Measurements from ENCODE around the gene RYR3. TPM values are rescaled to one million over a fixed set of nuclear protein-coding genes. Genes with fewer than 3 reads are reported as not detected.

RYR3 gene
- polyA plus RNA-seq, 1 donor (not counting 4 experiments of a cell fraction or from before 2014, with no cell fraction given), result 0.04 TPM

GRCh38 chr15:33738941-33739664, 428.3 kb downstream of the RYR3 start:
- Histone ChIP-seq H3K9me3 (ENCODE audit: control insufficient read depth, low read depth, low read length) (no peaks in the 10 kb centered on the region), H3K4me1 (ENCODE audit: control insufficient read depth, extremely low read depth, insufficient read depth, low read length) (no peaks in the 10 kb centered on the region), H2AFZ (ENCODE audit: control insufficient read depth, low read length) (no peak overlapping the region), H4K20me1 (ENCODE audit: control insufficient read depth, extremely low read depth, insufficient read depth, low read length) (no peaks in the 10 kb centered on the region), H3K27ac (ENCODE audit: control insufficient read depth, insufficient read depth, low read length) (no peak overlapping the region), H3K9me1 (ENCODE audit: control insufficient read depth, extremely low read depth, insufficient read depth, low read length) (no peaks in the 10 kb centered on the region), H3K36me3 (ENCODE audit: control insufficient read depth in 2 of 2, extremely low read depth in 1 of 2, insufficient read depth in 2 of 2, low read length in 2 of 2) (no peaks in the 10 kb centered on the region), H3K9ac (ENCODE audit: control insufficient read depth, extremely low read depth, insufficient read depth, low read length) (no peak overlapping the region), H3K4me3 (ENCODE audit: control insufficient read depth in 2 of 3, extremely low read depth in 1 of 3, insufficient read depth in 2 of 3, low read depth in 1 of 3, low read length in 3 of 3) (no peak overlapping the region), H3K79me2 (ENCODE audit: control insufficient read depth, insufficient read depth, low read length) (no peaks in the 10 kb centered on the region), H3K4me2 (ENCODE audit: control insufficient read depth, extremely low read depth, insufficient read depth, low read depth, low read length) (no peak overlapping the region), H3K27me3 (ENCODE audit: control insufficient read depth, extremely low read depth, insufficient read depth, low read length) (no peaks in the 10 kb centered on the region)
- FAIRE-seq, result no peak
- TF ChIP-seq CTCF (optimal IDR thresholded peaks at IDR 0.05 in 1 of 3, IDR thresholded peaks at IDR 0.05 in 1 of 3, conservative IDR thresholded peaks at IDR 0.05 in 1 of 3; ENCODE audit: extremely low read depth in 1 of 3, insufficient read depth in 2 of 3, low read length in 3 of 3) (no peak), EZH2 (IDR thresholded peaks at IDR 0.05; ENCODE audit: low read length) (no peak)
- no peak for DNase-seq (ENCODE audit: low read depth, low spot score)
- dilution Hi-C loops (cut with MboI; ENCODE audit: extremely low pct_ligation_motif_present, low sequenced_read_pairs), result loop anchor here (25.0 kb wide), 1 partner anchor 223 kb away; the partner anchor contains the start of gene CHRM5

GRCh38 chr15:33742306-33742705, 431.5 kb downstream of the RYR3 start:
- Histone ChIP-seq H3K79me2 (ENCODE audit: control insufficient read depth, insufficient read depth, low read length) (no peaks in the 10 kb centered on the region), H3K4me2 (ENCODE audit: control insufficient read depth, extremely low read depth, insufficient read depth, low read depth, low read length) (no peak overlapping the region), H3K4me3 (ENCODE audit: control insufficient read depth in 2 of 3, extremely low read depth in 1 of 3, insufficient read depth in 2 of 3, low read depth in 1 of 3, low read length in 3 of 3) (no peak overlapping the region), H3K27ac (ENCODE audit: control insufficient read depth, insufficient read depth, low read length) (no peak overlapping the region), H3K36me3 (ENCODE audit: control insufficient read depth in 2 of 2, extremely low read depth in 1 of 2, insufficient read depth in 2 of 2, low read length in 2 of 2) (no peaks in the 10 kb centered on the region), H3K27me3 (ENCODE audit: control insufficient read depth, extremely low read depth, insufficient read depth, low read length) (no peaks in the 10 kb centered on the region), H4K20me1 (ENCODE audit: control insufficient read depth, extremely low read depth, insufficient read depth, low read length) (no peaks in the 10 kb centered on the region), H2AFZ (ENCODE audit: control insufficient read depth, low read length) (no peak overlapping the region), H3K9ac (ENCODE audit: control insufficient read depth, extremely low read depth, insufficient read depth, low read length) (no peak overlapping the region), H3K9me3 (ENCODE audit: control insufficient read depth, low read depth, low read length) (no peaks in the 10 kb centered on the region), H3K4me1 (ENCODE audit: control insufficient read depth, extremely low read depth, insufficient read depth, low read length) (no peaks in the 10 kb centered on the region), H3K9me1 (ENCODE audit: control insufficient read depth, extremely low read depth, insufficient read depth, low read length) (no peaks in the 10 kb centered on the region)
- TF ChIP-seq EZH2 (IDR thresholded peaks at IDR 0.05; ENCODE audit: low read length) (no peak), CTCF (optimal IDR thresholded peaks at IDR 0.05 in 1 of 3, IDR thresholded peaks at IDR 0.05 in 1 of 3, conservative IDR thresholded peaks at IDR 0.05 in 1 of 3; ENCODE audit: extremely low read depth in 1 of 3, insufficient read depth in 2 of 3, low read length in 3 of 3) (no peak)
- FAIRE-seq (no peak), DNase-seq (ENCODE audit: low read depth, low spot score) (no peak)
- dilution Hi-C loops (cut with MboI; ENCODE audit: extremely low pct_ligation_motif_present, low sequenced_read_pairs), result loop anchor here (25.0 kb wide), 1 partner anchor 220 kb away; the partner anchor contains the start of gene CHRM5
